Measurements from ENCODE around the gene DNAJC25. TPM values are rescaled to one million over a fixed set of nuclear protein-coding genes. Genes with fewer than 3 reads are reported as not detected.

Gene DNAJC25
- total and polyA plus RNA-seq, 2 of the 8 experiments (the other 6 are each of a cell fraction or from before 2014, with no cell fraction given): 2.7 to 6.2 TPM

DNA sequence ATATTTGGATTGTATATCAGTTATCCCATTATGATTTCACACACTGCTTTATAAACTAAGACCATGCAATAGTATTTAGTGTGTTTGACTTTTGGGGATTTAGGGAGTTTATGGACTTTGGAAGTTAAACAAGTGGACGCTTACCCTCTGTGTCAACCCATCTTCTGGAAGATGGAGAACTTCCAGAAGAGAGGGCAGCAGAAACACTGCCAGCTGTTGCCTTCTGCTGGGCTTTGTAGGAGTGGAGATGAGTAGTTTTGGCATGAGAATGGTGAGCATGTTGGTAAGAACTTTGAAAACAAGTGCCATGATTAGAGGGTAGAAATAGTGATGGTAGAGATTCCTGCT is 2.2 kb downstream of the DNAJC25 start (continued):
- TF ChIP-seq BRCA1 (IDR thresholded peaks at IDR 0.05; ENCODE audit: low read depth, low read length): no peak
- TF ChIP-seq CBX5 (IDR thresholded peaks at IDR 0.05; ENCODE audit: low read depth, low read length): no peak
- TF ChIP-seq RAD21 (IDR thresholded peaks at IDR 0.05 in 1 of 2, conservative IDR thresholded peaks at IDR 0.05 in 1 of 2; ENCODE audit: low read depth in 2 of 2, low read length in 2 of 2): no peak
- TF ChIP-seq CHD1 (IDR thresholded peaks at IDR 0.05; ENCODE audit: low read depth, low read length): no peak
- TF ChIP-seq RXRA (IDR thresholded peaks at IDR 0.05; ENCODE audit: insufficient read depth, low read depth, low read length): no peak
